Measurements from ENCODE around the gene ANXA1.
"Not testable (repeated sequence)": the region's sequence is repeated elsewhere in the genome, so short reads cannot be mapped to it uniquely, and the experiment has no call there.

The ANXA1 gene

DNA sequence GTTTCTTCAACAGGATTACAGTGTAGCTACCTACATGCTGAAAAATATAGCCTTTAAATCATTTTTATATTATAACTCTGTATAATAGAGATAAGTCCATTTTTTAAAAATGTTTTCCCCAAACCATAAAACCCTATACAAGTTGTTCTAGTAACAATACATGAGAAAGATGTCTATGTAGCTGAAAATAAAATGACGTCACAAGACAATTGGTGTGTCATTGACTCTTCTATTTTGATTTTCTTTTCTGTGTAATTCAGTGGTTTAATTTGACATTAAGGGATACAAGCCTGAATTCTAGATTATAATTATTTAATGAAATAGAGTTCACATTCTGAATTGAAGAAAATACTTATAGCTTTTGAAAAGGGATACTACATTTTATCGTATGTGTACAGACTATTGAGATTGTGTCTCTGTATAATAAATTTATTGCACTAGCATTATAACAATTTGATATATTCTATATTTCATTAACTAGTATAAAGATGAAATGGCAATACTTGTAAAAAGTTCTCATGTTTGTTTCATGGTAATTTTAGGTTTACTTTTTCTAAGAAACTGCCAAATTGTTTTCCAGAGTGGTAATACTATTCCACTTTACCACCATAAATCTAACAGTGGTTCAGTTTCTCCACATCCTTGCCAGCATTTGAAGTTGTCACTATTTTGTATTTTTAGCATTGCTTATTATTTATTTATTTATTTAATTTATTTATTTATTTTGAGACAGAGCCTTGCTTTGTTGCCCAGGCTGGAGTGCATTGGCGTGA, 18.7 kb downstream of the ANXA1 start:
- DNase-seq = no peak

GRCh38 chr9:73172901-73173215, 21.2 kb downstream of the ANXA1 start:
- no peak for DNase-seq

GRCh38 chr9:73173557-73174329, 22.1 kb downstream of the ANXA1 start:
- DNase-seq = no peak

- DNase-seq = no peak
Measured at GRCh38 chr9:73174330-73174980, 22.8 kb downstream of the ANXA1 start.

- no peak for DNase-seq
Measured at GRCh38 chr9:73176450-73176875, 24.8 kb downstream of the ANXA1 start.

GRCh38 chr9:73178044-73178443, 26.4 kb downstream of the ANXA1 start:
- DNase-seq = no peak

DNA sequence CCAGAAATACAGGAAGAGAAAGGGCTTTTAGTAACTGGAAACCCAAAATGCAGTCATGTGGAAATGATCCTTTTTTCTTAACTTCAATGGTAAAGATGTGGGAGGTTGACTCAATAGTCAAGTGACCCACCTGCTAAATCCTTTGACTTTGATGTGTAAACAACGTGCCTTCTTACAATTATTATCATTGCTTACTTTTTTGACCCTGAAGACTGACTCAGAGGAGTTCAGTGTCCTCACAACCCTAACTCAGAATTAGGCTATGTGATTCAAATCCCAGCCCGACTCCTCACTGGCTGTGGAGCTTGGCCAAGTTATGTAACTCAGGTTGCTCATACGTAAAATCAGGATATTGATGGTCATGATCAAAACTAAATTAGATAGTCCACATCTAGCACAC, 27.9 kb downstream of the ANXA1 start:
- no peak for DNase-seq

DNA sequence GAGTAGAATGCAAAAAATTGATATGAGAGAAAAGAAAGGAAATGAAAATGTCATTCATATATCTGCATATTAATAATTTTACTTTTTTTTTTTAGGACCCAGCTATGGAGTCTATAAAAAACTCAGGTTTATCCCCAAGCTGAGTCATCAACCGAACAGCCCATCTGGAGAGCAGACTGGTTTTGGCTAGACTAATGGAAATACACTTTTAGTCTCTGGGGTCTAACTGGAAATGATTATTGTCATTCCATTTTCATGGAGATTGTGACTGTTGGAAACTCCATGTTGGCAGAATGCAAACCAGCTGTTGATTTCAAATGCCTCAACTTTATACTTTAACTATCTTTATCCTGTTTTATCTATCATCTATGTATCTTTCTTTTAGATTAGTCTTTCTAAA, 28.7 kb downstream of the ANXA1 start:
- no peak for DNase-seq

DNA sequence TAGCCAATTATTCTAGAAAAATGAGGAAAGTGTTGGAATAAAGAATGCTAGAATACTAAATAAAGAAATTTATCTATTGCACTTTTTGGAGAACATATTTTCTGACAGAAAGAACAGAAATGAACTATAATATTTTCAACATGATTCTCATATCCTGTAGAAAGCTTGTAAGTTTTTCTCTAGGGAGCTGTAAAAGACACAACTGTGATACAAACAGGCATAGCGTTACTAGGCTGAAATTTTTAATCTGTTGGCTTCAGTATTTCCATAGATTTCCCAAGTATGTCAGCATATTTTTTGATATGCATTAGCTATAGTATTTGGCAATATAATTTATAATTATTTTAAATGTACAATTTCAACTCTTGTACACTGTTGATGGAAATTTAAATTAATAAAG, 31.3 kb downstream of the ANXA1 start:
- no peak for DNase-seq

GRCh38 chr9:73183428-73183827, 31.8 kb downstream of the ANXA1 start:
- DNase-seq = no peak

DNA sequence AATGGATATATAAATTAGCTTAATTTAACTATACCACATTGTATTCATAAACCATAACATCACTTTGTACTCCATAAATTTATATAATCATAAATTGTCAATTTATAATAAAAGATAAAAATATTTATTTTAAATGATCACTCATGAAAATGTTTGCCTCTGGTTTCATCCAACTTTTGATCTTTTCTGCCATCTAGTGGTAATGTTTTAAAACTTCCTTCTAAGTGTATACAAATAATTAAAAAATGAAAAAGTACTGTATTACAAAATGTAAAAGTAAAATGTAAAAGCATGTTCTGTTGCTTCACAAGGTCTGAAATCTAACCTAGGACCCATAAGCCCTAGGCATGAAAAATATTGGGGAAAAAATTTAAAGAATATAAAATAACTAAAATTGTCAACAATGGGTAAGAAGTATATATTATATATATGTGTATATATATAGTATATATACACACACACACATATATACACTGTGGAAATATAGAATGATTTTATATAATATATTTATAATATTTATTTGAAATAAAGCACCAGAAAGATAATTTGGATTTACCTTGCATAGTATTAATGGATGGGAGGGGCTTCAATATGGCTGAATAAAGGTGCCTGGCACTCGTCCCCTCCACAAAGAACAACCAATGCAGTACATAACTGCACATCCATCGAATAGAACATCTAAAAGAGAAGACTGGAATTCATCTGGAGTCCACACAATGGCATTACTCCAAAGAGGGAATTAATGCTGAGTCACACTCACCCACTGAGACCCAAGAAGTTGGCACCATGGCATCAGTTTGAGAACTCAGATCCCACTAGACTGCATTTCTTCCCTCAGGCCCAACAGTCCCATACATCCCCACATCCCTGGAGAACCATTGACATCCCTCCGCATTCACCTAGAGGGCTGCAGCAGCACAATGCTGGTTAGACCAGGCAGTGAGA, 32.5 kb downstream of the ANXA1 start:
- no peak for DNase-seq

DNA sequence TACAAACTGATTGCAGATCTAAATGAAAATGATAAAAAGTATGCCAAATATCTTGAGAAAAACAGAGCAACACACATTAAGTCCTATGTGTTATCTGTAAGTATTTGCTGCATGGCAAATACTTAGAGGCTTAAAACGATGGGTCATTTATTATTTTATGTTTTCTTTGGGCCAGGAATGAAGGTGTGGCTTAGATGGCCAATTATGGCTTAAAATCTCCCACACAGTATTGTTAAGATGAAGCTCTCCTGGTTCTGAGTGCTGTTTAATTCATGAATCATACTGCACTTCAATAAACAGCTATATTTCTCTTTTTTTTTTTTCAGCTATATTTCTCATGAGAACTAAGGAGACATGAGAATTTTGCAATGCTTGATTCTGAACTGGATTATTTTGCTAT, 39.4 kb downstream of the ANXA1 start:
- not testable (repeated sequence) for DNase-seq

- no peak for DNase-seq
Measured at GRCh38 chr9:73194284-73194683, 42.6 kb downstream of the ANXA1 start.

GRCh38 chr9:73199448-73199847, 47.8 kb downstream of the ANXA1 start:
- no peak for DNase-seq

GRCh38 chr9:73199886-73200285, 48.2 kb downstream of the ANXA1 start:
- DNase-seq = no peak

GRCh38 chr9:73200694-73201452, 49.2 kb downstream of the ANXA1 start:
- no peak for DNase-seq

GRCh38 chr9:73202980-73203379, 51.3 kb downstream of the ANXA1 start:
- no peak for DNase-seq

GRCh38 chr9:73204936-73205335, 53.3 kb downstream of the ANXA1 start:
- DNase-seq = no peak

GRCh38 chr9:73206851-73207250, 55.2 kb downstream of the ANXA1 start:
- no peak for DNase-seq

DNA sequence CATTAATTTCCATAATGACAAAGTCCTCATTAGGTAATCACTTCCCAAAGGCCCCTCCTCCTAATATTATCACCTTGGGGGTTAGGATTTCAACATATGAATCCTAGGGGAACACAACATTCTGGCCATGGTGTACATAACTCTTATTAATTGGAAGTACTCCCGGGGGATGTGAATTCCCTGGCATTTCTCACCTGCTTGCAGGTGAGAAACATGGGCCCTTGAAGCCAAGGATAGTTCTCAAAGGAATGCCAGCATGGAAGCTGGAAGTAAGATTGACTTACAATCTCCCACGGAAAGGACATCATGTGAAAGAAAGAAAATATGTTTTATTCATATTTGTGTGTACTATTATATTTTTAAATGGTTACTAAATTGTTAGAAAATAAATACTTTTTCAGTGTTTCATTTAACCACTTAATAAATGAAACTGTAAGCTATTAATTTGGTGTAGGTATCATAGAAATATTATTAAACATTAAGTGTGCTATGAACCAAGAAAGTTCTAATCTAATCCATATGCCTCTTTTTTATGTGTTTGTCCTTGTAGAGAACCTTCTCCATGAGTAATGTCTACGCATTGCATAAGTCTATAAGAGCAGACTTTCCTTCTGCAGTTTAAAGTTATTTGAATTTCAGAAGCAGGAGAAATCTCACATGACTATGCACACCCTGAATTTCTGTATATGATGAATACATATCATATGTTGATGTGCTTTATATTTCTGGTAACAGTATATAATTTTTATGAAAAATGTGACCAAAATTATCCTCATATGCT, 59.4 kb downstream of the ANXA1 start:
- no peak for DNase-seq

GRCh38 chr9:73213300-73213699, 61.6 kb downstream of the ANXA1 start:
- DNase-seq = no peak
